RWPE2 (cell line): ENCODE measurements around the gene WDR18.

Source experiments
- ATAC-seq: fragments of 200-7000 bp; cut with Tn5 transposase; 3 replicates; pipeline ENCODE4 v1.9.1; 2021; ENCODE audit warnings: low read depth
- DNase-seq: peaks from one replicate; pipeline ENCODE4 v3.0.0-alpha.2; 2020; ENCODE audit warnings: low spot score
- H3K27ac ChIP-seq: fragments of 450-650 bp; 2 replicates; pipeline ENCODE4 v1.5.1; 2017; ENCODE audit warnings: mild to moderate bottlenecking; ENCODE audit not compliant: poor library complexity, severe bottlenecking
- H3K27me3 ChIP-seq: fragments of 250-450 bp; sonication (Bioruptor Pico); 2 replicates; pipeline ENCODE4 v1.5.1; 2021; ENCODE audit warnings: mild to moderate bottlenecking, moderate library complexity; ENCODE audit not compliant: insufficient read depth, poor library complexity, severe bottlenecking
- H3K36me3 ChIP-seq: fragments of 250-450 bp; sonication (Bioruptor Pico); 2 replicates; pipeline ENCODE4 v1.5.1; 2020; ENCODE audit warnings: low read depth, mild to moderate bottlenecking, moderate library complexity
- H3K4me1 ChIP-seq: fragments of 250-450 bp; sonication (Bioruptor Pico); 2 replicates; pipeline ENCODE4 v1.5.1; 2021; ENCODE audit warnings: mild to moderate bottlenecking, moderate library complexity; ENCODE audit not compliant: insufficient read depth, poor library complexity, severe bottlenecking
- H3K4me3 ChIP-seq: fragments of 250-450 bp; sonication (Bioruptor Pico); 2 replicates; pipeline ENCODE4 v1.5.1; 2021; ENCODE audit warnings: mild to moderate bottlenecking, moderate library complexity; ENCODE audit not compliant: severe bottlenecking
- H3K9me3 ChIP-seq: fragments of 250-450 bp; sonication (Bioruptor Pico); 2 replicates; pipeline ENCODE4 v1.5.1; 2021; ENCODE audit warnings: mild to moderate bottlenecking, moderate library complexity; ENCODE audit not compliant: severe bottlenecking
- CTCF ChIP-seq: fragments of 450-650 bp; IDR thresholded peaks from one replicate; pipeline ENCODE4 v1.5.1; 2017; ENCODE audit warnings: mild to moderate bottlenecking, moderate library complexity; ENCODE audit not compliant: poor library complexity, severe bottlenecking

Gene WDR18

GRCh38 chr19:941292-942132 lies 42.6 kb upstream of the WDR18 start:
- DNase-seq (no peak), ATAC-seq (no peak)
- H3K4me3 ChIP-seq: peak overlapping the region; percentile 2
- H3K9me3 ChIP-seq: no peaks in the 10 kb centered on the region
- no peaks in the 10 kb centered on the region for H3K27me3 ChIP-seq
- peak overlapping the region; percentile 56 for H3K27ac ChIP-seq
- no peaks in the 10 kb centered on the region for H3K36me3 ChIP-seq
- no peaks in the 10 kb centered on the region for H3K4me1 ChIP-seq
- no peak for TF ChIP-seq CTCF

- no peaks in the 10 kb centered on the region for H3K27me3 ChIP-seq
- H3K27ac ChIP-seq: no peak overlapping the region
- no peaks in the 10 kb centered on the region for H3K4me1 ChIP-seq
- no peak for ATAC-seq
- H3K9me3 ChIP-seq: no peaks in the 10 kb centered on the region
- no peak overlapping the region for H3K4me3 ChIP-seq
- DNase-seq: no peak
- no peaks in the 10 kb centered on the region for H3K36me3 ChIP-seq
- no peak for TF ChIP-seq CTCF
These were observed 42.0 kb upstream of the WDR18 start for GRCh38 chr19:942133-942645.

- Histone ChIP-seq H3K4me3 (no peak overlapping the region), H3K9me3 (no peaks in the 10 kb centered on the region), H3K27ac (no peak overlapping the region), H3K36me3 (no peaks in the 10 kb centered on the region), H3K4me1 (no peaks in the 10 kb centered on the region), H3K27me3 (no peaks in the 10 kb centered on the region)
- DNase-seq: no peak
- TF ChIP-seq CTCF: no peak
- ATAC-seq: no peak
These were observed 40.5 kb upstream of the WDR18 start for GRCh38 chr19:943551-944170.

- DNase-seq: no peak
- Histone ChIP-seq H3K27me3 (no peaks in the 10 kb centered on the region), H3K27ac (no peak overlapping the region), H3K36me3 (no peaks in the 10 kb centered on the region), H3K9me3 (no peaks in the 10 kb centered on the region), H3K4me3 (no peak overlapping the region), H3K4me1 (no peaks in the 10 kb centered on the region)
- no peak for ATAC-seq
- TF ChIP-seq CTCF: no peak
These were observed 40.0 kb upstream of the WDR18 start for GRCh38 chr19:944171-944567.
